Pancreas (tissue), 10 donors: Measurements from ENCODE around the gene ZFAND3. TPM values are rescaled to one million over a fixed set of nuclear protein-coding genes. Genes with fewer than 3 reads are reported as not detected.
A peak's percentile ranks its signal among the peaks of the same experiment; 100 is the strongest.
"Not testable (repeated sequence)": the region's sequence is repeated elsewhere in the genome, so short reads cannot be mapped to it uniquely, and the experiment has no call there.

Source experiments
- ATAC-seq, 4 donors: fragments of 200-7000 bp; cut with Tn5 transposase; one replicate each; pipeline versions ENCODE4 v1.8.0 to v1.9.1; 2020; ENCODE audit warnings: mild to moderate bottlenecking in 4 of 4, moderate library complexity in 4 of 4
- DNase-seq, 6 donors: peaks; one replicate each; pipeline ENCODE4 v3.0.0-alpha.2; 2020
- FAIRE-seq: peaks from 2 replicates; lab custom pipeline; 2012; peaks lifted over from hg19 to GRCh38; lab: Jason Lieb, UNC
- H3K27ac ChIP-seq, 4 donors: fragments of 200-600 bp; sonication (generic); 1 replicate in 3 of 4; 2 replicates in 1 of 4; pipeline versions ENCODE4 v1.5.0 to v1.8.0; 2020
- H3K27me3 ChIP-seq, 4 donors: fragments of 200-600 bp; one replicate each; pipeline ENCODE4 v1.8.0; 2021
- H3K36me3 ChIP-seq, 3 donors: fragments of 200-600 bp; sonication (generic) in 1 of 3; one replicate each; pipeline versions ENCODE4 v1.5.0 to v1.8.0; 2020 to 2021
- H3K4me1 ChIP-seq, 3 donors: fragments of 200-600 bp; one replicate each; pipeline ENCODE4 v1.8.0; 2021
- H3K4me3 ChIP-seq, 4 donors: fragments of 200-600 bp; sonication (generic) in 2 of 4; one replicate each; pipeline versions ENCODE4 v1.5.0 to v1.8.0; 2020 to 2021
- H3K9me3 ChIP-seq, 4 donors: fragments of 200-600 bp; one replicate each; pipeline ENCODE4 v1.8.0; 2021
- CTCF ChIP-seq, 4 donors: fragments of 200-600 bp; sonication (generic) in 3 of 4; IDR thresholded peaks; one replicate each; pipeline versions ENCODE4 v1.5.0 to v1.8.0; 2021; ENCODE audit warnings: antibody characterized with exemption in 4 of 4
- WGBS, 2 donors: extraction: QIAGEN DNeasy Blood & Tissue Kit; methylation state at CpG; one replicate each; pipeline ENCODE4 v1.1.7; 2013; 5-methylcytosine and 5-hydroxymethylcytosine counted together
- intact Hi-C, 3 donors: fragments of 100-400 bp; cut with DNase I; formaldehyde crosslinking; loops; one replicate each; pipeline versions ENCODE4 v1.11.1 to v1.14.2; 2022
- polyA plus RNA-seq, 2 donors: library from polyadenylated mRNA; stranded (reverse); fragments of 200-250 nt; gene quantifications; one replicate each; pipeline ENCODE4 v1.2.3, GENCODE V29; 2013
- total RNA-seq, 6 donors: library from RNA; stranded (reverse); fragmentation: NEBNext Ultra II Directional in 4 of 6; extraction: Animal tissue kit (Norgen Biotek cat#: 25700) in 4 of 6; gene quantifications; one replicate each; pipeline versions ENCODE4 v1.2.1 to v1.2.4, GENCODE V29; 2021 to 2023
- donor health status: healthy with polysubstance abuse.
- donor health status: DM: no; HTN: no; CAD: no; lungs with moderate emphysema.
- donor health status: DM: no; HTN: no; CAD: no.
- donor health status: control.
- donor health status: control.
- donor health status: Bipolar disorder and iron deficiency.
- donor health status: DM: yes; HTN: yes; CAD: no.
- donor health status: DM: no; HTN: no; CAD: no.
- donor health status: DM: no; HTN: no; CAD: no.
- donor health status: DM: yes; HTN: yes; CAD: no.

Gene ZFAND3
- total and polyA plus RNA-seq, 8 donors, result 13.1 to 49.8 (median 31.8) TPM

GRCh38 chr6:37876843-37877242 is 57.3 kb downstream of the ZFAND3 start:
- peaks cover 4 to 23% (median 7%) of the 10 kb centered on the region in 3 donors for H3K4me1 ChIP-seq
- H3K27ac ChIP-seq, result no peak overlapping the region
- intact Hi-C loops, result no loop called here
- no peaks in the 10 kb centered on the region for H3K27me3 ChIP-seq
- no peak for DNase-seq
- no peak for FAIRE-seq
- ATAC-seq, result no peak
- WGBS, 2 donors, result 83 to 89% methylated on average over 4 of the region's 4 CpGs
- no peaks in the 10 kb centered on the region for H3K9me3 ChIP-seq
- TF ChIP-seq CTCF (IDR thresholded peaks at IDR 0.05), result no peak
- H3K36me3 ChIP-seq, result no peaks in the 10 kb centered on the region
- no peak overlapping the region for H3K4me3 ChIP-seq

GRCh38 chr6:37877373-37878149 is 58.0 kb downstream of the ZFAND3 start:
- TF ChIP-seq CTCF (IDR thresholded peaks at IDR 0.05), result no peak

GRCh38 chr6:37878150-37878710 is 58.7 kb downstream of the ZFAND3 start:
- Histone ChIP-seq H3K4me3 (no peak overlapping the region), H3K36me3 (no peaks in the 10 kb centered on the region), H3K9me3 (no peaks in the 10 kb centered on the region), H3K27ac (peak overlapping the region in 1 of 4 donors; percentile 7), H3K27me3 (no peaks in the 10 kb centered on the region), H3K4me1 (peaks cover 4 to 23% (median 7%) of the 10 kb centered on the region in 3 donors)
- intact Hi-C loops, result no loop called here
- FAIRE-seq (no peak), ATAC-seq (peak in 3 of 4 donors; percentile 34 to 45 (median 38)), DNase-seq (no peak)
- WGBS, 2 donors, result 65% methylated on average over 7 of the region's 7 CpGs
- no peak for TF ChIP-seq CTCF (IDR thresholded peaks at IDR 0.05)

More at GRCh38 chr6:37877373-37878149, 58.0 kb downstream of the ZFAND3 start:
- DNase-seq, result no peak
- no peak for FAIRE-seq
- Histone ChIP-seq H3K4me3 (no peak overlapping the region), H3K27ac (peak overlapping the region in 1 of 4 donors; percentile 7), H3K36me3 (no peaks in the 10 kb centered on the region), H3K4me1 (peaks cover 4 to 23% (median 7%) of the 10 kb centered on the region in 3 donors), H3K27me3 (no peaks in the 10 kb centered on the region), H3K9me3 (no peaks in the 10 kb centered on the region)
- intact Hi-C loops, result no loop called here
- 76 to 81% methylated on average over 6 of the region's 6 CpGs for WGBS, 2 donors
- ATAC-seq, result peak in 3 of 4 donors; percentile 15 to 36 (median 35)

GRCh38 chr6:37880602-37881001 is 61.1 kb downstream of the ZFAND3 start:
- DNase-seq, H3K4me3 ChIP-seq, H3K9me3 ChIP-seq, H3K27me3 ChIP-seq, FAIRE-seq, H3K27ac ChIP-seq, intact Hi-C loops, H3K36me3 ChIP-seq, ATAC-seq: not testable (repeated sequence)
- WGBS, 2 donors, result 81 to 87% methylated on average over 3 to 4 of the region's 5 CpGs
- peaks cover 1 to 18% (median 4%) of the 10 kb centered on the region in 3 donors for H3K4me1 ChIP-seq

- H3K9me3 ChIP-seq, result no peaks in the 10 kb centered on the region
- H3K4me3 ChIP-seq, result no peak overlapping the region
- TF ChIP-seq CTCF (IDR thresholded peaks at IDR 0.05), result no peak
- no peaks in the 10 kb centered on the region for H3K36me3 ChIP-seq
- no peaks in the 10 kb centered on the region for H3K27me3 ChIP-seq
- H3K4me1 ChIP-seq, result peaks cover 0 to 12% (median under 1%) of the 10 kb centered on the region in 3 donors
- ATAC-seq (no peak), FAIRE-seq (no peak), DNase-seq (no peak)
- intact Hi-C loops, result no loop called here
- H3K27ac ChIP-seq, result no peak overlapping the region
- 94 to 97% methylated on average over 2 of the region's 2 CpGs for WGBS, 2 donors
These were observed 62.8 kb downstream of the ZFAND3 start for GRCh38 chr6:37882292-37882691.
